ENCODE data around the gene NANOG. TPM values are rescaled to one million over a fixed set of nuclear protein-coding genes. Genes with fewer than 3 reads are reported as not detected.
"Not testable (repeated sequence)": the region's sequence is repeated elsewhere in the genome, so short reads cannot be mapped to it uniquely, and the experiment has no call there.

Gene NANOG
- total RNA-seq, 3 donors from 2014 or later (not counting 1 experiment from before 2014, with no cell fraction given) = not detected

DNA sequence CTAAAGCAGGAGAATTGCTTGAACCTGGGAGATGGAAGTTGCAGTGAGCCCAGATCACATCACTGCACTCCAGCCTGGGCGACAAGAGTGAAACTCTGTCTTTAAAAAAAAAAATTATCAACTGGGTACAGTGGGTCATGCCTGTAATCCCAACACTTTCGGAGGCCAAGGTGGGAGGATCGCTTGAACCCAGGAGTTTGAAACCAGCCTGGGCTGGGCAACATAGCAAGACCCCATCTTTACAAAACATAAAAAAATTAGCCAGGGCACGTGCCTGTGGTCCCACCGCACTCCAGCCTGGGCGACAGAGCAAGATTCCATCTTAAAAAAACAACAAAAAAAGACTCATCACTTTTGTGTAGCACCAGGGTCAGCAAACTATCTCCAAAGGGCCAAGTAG lies 7.1 kb upstream of the NANOG start:
- Mint-ChIP-seq H3K27me3 (ENCODE audit: low read depth in 2 of 2) (peaks cover 0 to 2% of the 10 kb centered on the region in 2 donors), H3K4me1 (no peaks in the 10 kb centered on the region), H3K4me3 (no peak overlapping the region), H3K9me3 (no peaks in the 10 kb centered on the region), H3K27ac (no peak overlapping the region), H3K36me3 (no peaks in the 10 kb centered on the region)
- Histone ChIP-seq H3K27ac (ENCODE audit: low read length) (no peak overlapping the region), H3K36me3 (ENCODE audit: control insufficient read depth, insufficient read depth, low read length) (no peaks in the 10 kb centered on the region), H3K27me3 (ENCODE audit: control insufficient read depth, insufficient read depth, low read length) (no peaks in the 10 kb centered on the region), H3K4me1 (ENCODE audit: control insufficient read depth, insufficient read depth, low read length) (no peaks in the 10 kb centered on the region), H3K9me3 (ENCODE audit: control insufficient read depth, insufficient read depth, low read length) (no peaks in the 10 kb centered on the region), H3K4me3 (ENCODE audit: low read length) (no peak overlapping the region)
- intact Hi-C loops (cut with micrococcal nuclease) = no loop called here
- 90% methylated on average over 6 of the region's 6 CpGs for WGBS (ENCODE audit: insufficient coverage)
- ATAC-seq (no peak), DNase-seq (no peak)
- TF ChIP-seq, protein P1, sequence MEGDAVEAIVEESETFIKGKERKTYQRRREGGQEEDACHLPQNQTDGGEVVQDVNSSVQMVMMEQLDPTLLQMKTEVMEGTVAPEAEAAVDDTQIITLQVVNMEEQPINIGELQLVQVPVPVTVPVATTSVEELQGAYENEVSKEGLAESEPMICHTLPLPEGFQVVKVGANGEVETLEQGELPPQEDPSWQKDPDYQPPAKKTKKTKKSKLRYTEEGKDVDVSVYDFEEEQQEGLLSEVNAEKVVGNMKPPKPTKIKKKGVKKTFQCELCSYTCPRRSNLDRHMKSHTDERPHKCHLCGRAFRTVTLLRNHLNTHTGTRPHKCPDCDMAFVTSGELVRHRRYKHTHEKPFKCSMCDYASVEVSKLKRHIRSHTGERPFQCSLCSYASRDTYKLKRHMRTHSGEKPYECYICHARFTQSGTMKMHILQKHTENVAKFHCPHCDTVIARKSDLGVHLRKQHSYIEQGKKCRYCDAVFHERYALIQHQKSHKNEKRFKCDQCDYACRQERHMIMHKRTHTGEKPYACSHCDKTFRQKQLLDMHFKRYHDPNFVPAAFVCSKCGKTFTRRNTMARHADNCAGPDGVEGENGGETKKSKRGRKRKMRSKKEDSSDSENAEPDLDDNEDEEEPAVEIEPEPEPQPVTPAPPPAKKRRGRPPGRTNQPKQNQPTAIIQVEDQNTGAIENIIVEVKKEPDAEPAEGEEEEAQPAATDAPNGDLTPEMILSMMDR (IDR thresholded peaks at IDR 0.05) = no peak

DNA sequence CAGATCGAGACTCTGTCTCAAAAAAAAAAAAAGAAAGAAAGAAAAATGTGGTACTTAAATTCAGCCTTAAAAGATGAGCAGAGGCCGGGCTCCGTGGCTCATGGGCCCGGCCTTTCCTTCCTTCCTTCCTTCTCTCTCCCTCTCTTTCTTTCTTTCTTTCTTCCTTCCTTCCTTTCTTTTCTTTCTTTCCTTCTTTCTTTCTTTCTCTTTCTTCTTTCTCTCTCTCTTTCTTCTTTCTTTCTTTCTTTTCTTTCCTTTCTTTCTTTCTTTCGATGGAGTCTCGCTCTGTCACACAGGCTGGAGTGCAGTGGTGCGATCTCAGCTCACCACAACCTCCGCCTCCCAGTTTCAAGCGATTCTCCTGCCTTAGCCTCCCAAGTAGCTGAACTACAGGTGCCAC lies 5.8 kb upstream of the NANOG start:
- H3K27ac ChIP-seq (ENCODE audit: low read length); intact Hi-C loops (cut with micrococcal nuclease); ATAC-seq; H3K9me3 Mint-ChIP-seq; H3K27me3 ChIP-seq (ENCODE audit: control insufficient read depth, insufficient read depth, low read length); H3K9me3 ChIP-seq (ENCODE audit: control insufficient read depth, insufficient read depth, low read length); H3K36me3 ChIP-seq (ENCODE audit: control insufficient read depth, insufficient read depth, low read length); H3K4me3 Mint-ChIP-seq; H3K27ac Mint-ChIP-seq; H3K4me3 ChIP-seq (ENCODE audit: low read length); H3K4me1 ChIP-seq (ENCODE audit: control insufficient read depth, insufficient read depth, low read length); DNase-seq; H3K36me3 Mint-ChIP-seq; H3K4me1 Mint-ChIP-seq: not testable (repeated sequence)
- peaks cover 8 to 12% of the 10 kb centered on the region in 2 donors for H3K27me3 Mint-ChIP-seq (ENCODE audit: low read depth in 2 of 2)
- WGBS (ENCODE audit: insufficient coverage) = 94% methylated on average over 9 of the region's 9 CpGs

- H3K27me3 ChIP-seq (ENCODE audit: control insufficient read depth, insufficient read depth, low read length) = no peaks in the 10 kb centered on the region
- intact Hi-C loops (cut with micrococcal nuclease) = no loop called here
- TF ChIP-seq, protein P1 (IDR thresholded peaks at IDR 0.05) = no peak
- H3K27ac Mint-ChIP-seq = no peak overlapping the region
- no peaks in the 10 kb centered on the region for H3K4me1 Mint-ChIP-seq
- H3K27ac ChIP-seq (ENCODE audit: low read length) = no peak overlapping the region
- H3K27me3 Mint-ChIP-seq (ENCODE audit: low read depth in 2 of 2) = peaks cover 11 to 14% of the 10 kb centered on the region in 2 donors
- no CpG with 5 or more reads among the region's 2 CpGs for WGBS (ENCODE audit: insufficient coverage)
- no peak overlapping the region for H3K4me3 ChIP-seq (ENCODE audit: low read length)
- ATAC-seq (no peak), DNase-seq (no peak)
- H3K9me3 ChIP-seq (ENCODE audit: control insufficient read depth, insufficient read depth, low read length) = no peaks in the 10 kb centered on the region
- H3K9me3 Mint-ChIP-seq = no peaks in the 10 kb centered on the region
- H3K4me1 ChIP-seq (ENCODE audit: control insufficient read depth, insufficient read depth, low read length) = peaks cover 5% of the 10 kb centered on the region
- no peaks in the 10 kb centered on the region for H3K36me3 Mint-ChIP-seq
- no peak overlapping the region for H3K4me3 Mint-ChIP-seq
- no peaks in the 10 kb centered on the region for H3K36me3 ChIP-seq (ENCODE audit: control insufficient read depth, insufficient read depth, low read length)
These were observed 4.5 kb upstream of the NANOG start for GRCh38 chr12:7784701-7785100.

DNA sequence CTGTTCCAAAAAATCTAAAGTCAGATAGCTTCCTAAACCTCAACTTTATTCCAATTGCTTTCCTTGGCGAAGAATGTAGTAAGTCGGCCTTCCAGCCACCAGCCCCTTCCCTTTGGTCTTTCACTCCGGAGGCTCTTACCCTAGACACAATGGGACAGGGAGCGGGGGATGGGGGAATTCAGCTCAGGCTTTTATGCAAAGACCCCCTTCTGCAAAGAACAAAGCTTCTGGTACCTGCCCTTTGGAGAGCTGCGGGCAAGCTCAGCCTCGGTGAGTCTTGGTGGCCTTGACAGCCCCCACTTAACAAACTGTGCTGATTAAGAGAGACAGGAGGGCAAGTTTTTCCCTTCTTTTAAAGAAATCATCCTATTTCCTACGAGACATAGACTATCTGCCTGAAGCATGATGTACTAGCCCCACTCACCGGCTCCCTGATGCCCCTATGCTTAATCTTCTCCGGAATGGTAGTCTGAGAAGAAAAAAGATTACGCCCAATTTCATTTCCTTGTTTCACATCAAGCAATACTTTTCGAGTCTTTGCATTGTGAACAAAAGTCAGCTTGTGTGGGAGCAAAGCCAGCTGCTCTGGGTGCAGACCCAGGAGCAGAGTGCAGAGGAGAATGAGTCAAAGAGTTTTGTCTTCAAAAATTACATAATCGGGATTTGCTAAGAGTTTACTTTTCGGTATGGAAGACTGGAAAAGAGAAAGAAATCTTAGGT lies 1.5 kb upstream of the NANOG start:
- Histone ChIP-seq H3K4me3 (ENCODE audit: low read length) (no peak overlapping the region), H3K27me3 (ENCODE audit: control insufficient read depth, insufficient read depth, low read length) (no peaks in the 10 kb centered on the region), H3K27ac (ENCODE audit: low read length) (no peak overlapping the region), H3K36me3 (ENCODE audit: control insufficient read depth, insufficient read depth, low read length) (no peaks in the 10 kb centered on the region), H3K9me3 (ENCODE audit: control insufficient read depth, insufficient read depth, low read length) (no peaks in the 10 kb centered on the region), H3K4me1 (ENCODE audit: control insufficient read depth, insufficient read depth, low read length) (peaks cover 5% of the 10 kb centered on the region)
- no peak for ATAC-seq
- TF ChIP-seq, protein P1 (IDR thresholded peaks at IDR 0.05) = no peak
- Mint-ChIP-seq H3K36me3 (no peaks in the 10 kb centered on the region), H3K4me1 (no peaks in the 10 kb centered on the region), H3K27ac (no peak overlapping the region), H3K27me3 (ENCODE audit: low read depth in 2 of 2) (peaks cover 12 to 14% of the 10 kb centered on the region in 2 donors), H3K4me3 (no peak overlapping the region), H3K9me3 (no peaks in the 10 kb centered on the region)
- intact Hi-C loops (cut with micrococcal nuclease) = no loop called here
- WGBS (ENCODE audit: insufficient coverage) = 87% methylated on average over 13 of the region's 13 CpGs
- DNase-seq = no peak
